PFSK-1 (cell line): Measurements from ENCODE around the gene APBA2.

Experiments used
- FOXP2 ChIP-seq: optimal IDR thresholded peaks from 2 replicates; pipeline ENCODE3; 2011; ENCODE audit warnings: borderline replicate concordance, control low read depth, inconsistent platforms; ENCODE audit not compliant: insufficient read depth; ENCODE audit errors: extremely low read length, extremely low read depth
- POLR2AphosphoS5 ChIP-seq: IDR thresholded peaks from 2 replicates; pipeline ENCODE4 v1.6.1; 2012; ENCODE audit warnings: low read depth, mild to moderate bottlenecking, control low read depth, low read length, moderate library complexity
- REST ChIP-seq, 2 experiments: IDR thresholded peaks; 2 replicates each; pipeline versions ENCODE4 v1.6.1 to v1.8.0; 2011 to 2012; ENCODE audit warnings: low read depth in 2 of 2, low read length in 2 of 2, control low read depth in 1 of 2, inconsistent platforms in 1 of 2, mild to moderate bottlenecking in 1 of 2, moderate library complexity in 1 of 2; ENCODE audit not compliant: insufficient read depth in 1 of 2
- SIN3A ChIP-seq: IDR thresholded peaks from 2 replicates; pipeline ENCODE4 v1.6.1; 2012; ENCODE audit warnings: mild to moderate bottlenecking, low read length, moderate library complexity, borderline replicate concordance; ENCODE audit not compliant: insufficient read depth
- TAF1 ChIP-seq: IDR thresholded peaks from 2 replicates; pipeline ENCODE4 v1.6.1; 2012; ENCODE audit warnings: low read length, control low read depth, borderline replicate concordance; ENCODE audit not compliant: insufficient read depth

DNA sequence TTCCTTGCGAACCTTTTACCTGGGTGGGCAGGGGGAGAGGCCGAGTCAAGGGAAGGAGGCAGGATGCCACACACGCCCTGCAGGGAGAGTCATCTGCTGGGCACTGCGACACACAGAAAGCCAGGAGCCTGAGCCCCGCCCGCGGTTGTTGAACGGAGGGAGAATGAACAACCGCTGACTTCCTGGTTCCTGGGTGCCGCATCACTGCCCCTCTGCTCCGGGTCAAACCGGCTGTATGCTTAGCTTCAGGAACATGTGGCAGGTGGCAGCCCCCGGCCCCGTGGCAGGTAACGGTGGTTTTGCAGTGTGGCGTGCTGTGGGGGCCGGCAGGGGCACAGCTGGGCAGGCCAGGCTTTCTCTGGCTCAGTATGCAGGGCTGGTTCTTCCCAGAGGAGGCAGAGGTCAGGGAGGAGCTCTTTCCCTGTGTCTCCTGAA is 33.4 kb downstream of the APBA2 start:
- TF ChIP-seq POLR2AphosphoS5 (no peak), SIN3A (no peak), REST (IDR thresholded peaks at IDR 0.05; ENCODE audit: insufficient read depth in 1 of 2, low read depth in 2 of 2, low read length in 2 of 2) (no peak), TAF1 (no peak), FOXP2 (no peak)
